Tibial nerve (tissue), 4 donors: Measurements from ENCODE around the gene SEMA3E. TPM values are rescaled to one million over a fixed set of nuclear protein-coding genes. Genes with fewer than 3 reads are reported as not detected.

Source experiments
- DNase-seq, 2 donors: peaks; one replicate each; pipeline ENCODE4 v3.0.0-alpha.2; 2019; ENCODE audit warnings: low spot score in 2 of 2
- H3K27ac ChIP-seq, 4 donors: fragments of 200-600 bp; sonication (generic) in 3 of 4; one replicate each; pipeline ENCODE4 v1.5.1; 2017 to 2019; ENCODE audit warnings: mild to moderate bottlenecking in 1 of 4
- H3K27me3 ChIP-seq, 2 donors: fragments of 200-600 bp; sonication (generic) in 1 of 2; one replicate each; pipeline versions ENCODE4 v1.5.1 to v1.6.0; 2017 to 2019
- H3K36me3 ChIP-seq, 3 donors: fragments of 200-600 bp; sonication (generic); one replicate each; pipeline ENCODE4 v1.5.1; 2018 to 2019
- H3K4me1 ChIP-seq, 4 donors: fragments of 200-600 bp; sonication (generic) in 3 of 4; one replicate each; pipeline ENCODE4 v1.5.1; 2017 to 2019
- H3K4me3 ChIP-seq, 4 donors: fragments of 200-600 bp; sonication (generic) in 3 of 4; one replicate each; pipeline ENCODE4 v1.5.1; 2017 to 2019; ENCODE audit warnings: mild to moderate bottlenecking in 1 of 4, moderate library complexity in 1 of 4
- H3K9me3 ChIP-seq, 4 donors: fragments of 200-600 bp; sonication (generic) in 3 of 4; one replicate each; pipeline ENCODE4 v1.5.1; 2017 to 2019
- EP300 ChIP-seq, 2 donors: sonication (generic); formaldehyde crosslinking; IDR thresholded peaks; one replicate each; pipeline ENCODE4 v1.6.1; 2017; ENCODE audit warnings: antibody characterized with exemption in 2 of 2, mild to moderate bottlenecking in 1 of 2
- POLR2A ChIP-seq, 2 donors: fragments of 450-650 bp; IDR thresholded peaks; one replicate each; pipeline ENCODE4 v1.6.1; 2017; ENCODE audit warnings: antibody characterized with exemption in 2 of 2, mild to moderate bottlenecking in 2 of 2, moderate library complexity in 2 of 2
- WGBS, 2 donors: methylation state at CpG; one replicate each; pipeline ENCODE4 v1.1.5; 2018; 5-methylcytosine and 5-hydroxymethylcytosine counted together
- total RNA-seq, 4 donors: library from RNA; depleted of rRNA; stranded (reverse); fragments of >200 nt; gene quantifications; one replicate each; pipeline ENCODE4 v1.1.0, GENCODE V29; 2016
- TF ChIP-seq, protein P1 (sequence below), 5 experiments: fragments of 200-600 bp in 3 of 5; fragments of 450-650 bp in 2 of 5; sonication (generic) in 3 of 5; IDR thresholded peaks; one replicate each; pipeline ENCODE4 v1.5.1; 2016 to 2019; ENCODE audit warnings: antibody characterized with exemption in 5 of 5, mild to moderate bottlenecking in 3 of 5, moderate library complexity in 2 of 5

The SEMA3E gene
- total RNA-seq, 4 donors from 2014 or later = 0.60 to 21.9 (median 2.9) TPM

DNA sequence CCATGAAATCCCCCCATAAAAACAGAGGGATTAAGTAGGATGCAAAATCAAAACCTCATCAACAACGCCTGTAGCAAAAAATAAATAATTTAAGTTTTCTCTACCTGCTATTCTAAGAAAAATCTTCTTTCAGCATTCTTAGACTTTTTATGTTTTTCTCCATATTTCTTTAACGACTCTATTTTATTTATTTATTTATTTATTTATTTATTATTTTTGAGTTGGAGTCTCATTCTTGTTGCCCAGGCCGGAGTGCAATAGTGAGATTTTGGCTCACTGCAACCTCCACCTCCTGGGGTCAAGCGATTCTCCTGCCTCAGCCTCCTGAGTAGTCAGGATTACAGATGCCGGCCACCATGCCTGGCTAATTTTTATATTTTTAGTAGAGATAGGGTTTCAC is 192.5 kb downstream of the SEMA3E start:
- DNase-seq = no peak
- TF ChIP-seq EP300 (IDR thresholded peaks at IDR 0.05) = no peak
- TF ChIP-seq POLR2A (IDR thresholded peaks at IDR 0.05) = no peak
- TF ChIP-seq, protein P1, sequence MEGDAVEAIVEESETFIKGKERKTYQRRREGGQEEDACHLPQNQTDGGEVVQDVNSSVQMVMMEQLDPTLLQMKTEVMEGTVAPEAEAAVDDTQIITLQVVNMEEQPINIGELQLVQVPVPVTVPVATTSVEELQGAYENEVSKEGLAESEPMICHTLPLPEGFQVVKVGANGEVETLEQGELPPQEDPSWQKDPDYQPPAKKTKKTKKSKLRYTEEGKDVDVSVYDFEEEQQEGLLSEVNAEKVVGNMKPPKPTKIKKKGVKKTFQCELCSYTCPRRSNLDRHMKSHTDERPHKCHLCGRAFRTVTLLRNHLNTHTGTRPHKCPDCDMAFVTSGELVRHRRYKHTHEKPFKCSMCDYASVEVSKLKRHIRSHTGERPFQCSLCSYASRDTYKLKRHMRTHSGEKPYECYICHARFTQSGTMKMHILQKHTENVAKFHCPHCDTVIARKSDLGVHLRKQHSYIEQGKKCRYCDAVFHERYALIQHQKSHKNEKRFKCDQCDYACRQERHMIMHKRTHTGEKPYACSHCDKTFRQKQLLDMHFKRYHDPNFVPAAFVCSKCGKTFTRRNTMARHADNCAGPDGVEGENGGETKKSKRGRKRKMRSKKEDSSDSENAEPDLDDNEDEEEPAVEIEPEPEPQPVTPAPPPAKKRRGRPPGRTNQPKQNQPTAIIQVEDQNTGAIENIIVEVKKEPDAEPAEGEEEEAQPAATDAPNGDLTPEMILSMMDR (IDR thresholded peaks at IDR 0.05) = no peak
- no peaks in the 10 kb centered on the region for H3K36me3 ChIP-seq
- WGBS, 2 donors = 87 to 94% methylated on average over 5 of the region's 5 CpGs
- no peak overlapping the region for H3K4me3 ChIP-seq
- H3K9me3 ChIP-seq = no peaks in the 10 kb centered on the region
- no peaks in the 10 kb centered on the region for H3K27me3 ChIP-seq
- H3K27ac ChIP-seq = no peak overlapping the region
- H3K4me1 ChIP-seq = no peaks in the 10 kb centered on the region

DNA sequence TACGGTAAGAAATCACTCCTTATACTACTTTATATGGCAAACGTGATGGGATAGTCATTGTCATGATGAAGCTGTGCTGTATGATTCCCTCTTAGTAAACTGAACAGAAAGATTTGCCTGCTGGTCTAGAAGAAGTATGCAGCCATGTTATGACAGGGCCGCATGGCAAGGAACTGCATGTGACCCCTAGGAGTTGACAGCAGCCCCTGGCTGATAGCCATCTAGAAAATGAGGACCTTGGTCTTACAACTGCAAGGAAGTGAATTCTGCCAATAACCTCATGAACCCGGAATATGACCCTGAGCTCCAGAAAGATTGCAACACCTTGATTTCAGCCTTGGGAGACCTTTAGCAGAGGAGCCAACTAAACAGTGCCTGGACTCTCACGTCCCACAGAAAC is 193.3 kb downstream of the SEMA3E start:
- H3K27me3 ChIP-seq = no peaks in the 10 kb centered on the region
- no peaks in the 10 kb centered on the region for H3K36me3 ChIP-seq
- no peak for DNase-seq
- no peaks in the 10 kb centered on the region for H3K4me1 ChIP-seq
- H3K27ac ChIP-seq = no peak overlapping the region
- H3K4me3 ChIP-seq = no peak overlapping the region
- no peaks in the 10 kb centered on the region for H3K9me3 ChIP-seq
- WGBS, 2 donors = 81 to 84% methylated on average over 5 of the region's 5 CpGs
- TF ChIP-seq EP300 (IDR thresholded peaks at IDR 0.05) (no peak), POLR2A (IDR thresholded peaks at IDR 0.05) (no peak)
- TF ChIP-seq, protein P1 (IDR thresholded peaks at IDR 0.05) = no peak

DNA sequence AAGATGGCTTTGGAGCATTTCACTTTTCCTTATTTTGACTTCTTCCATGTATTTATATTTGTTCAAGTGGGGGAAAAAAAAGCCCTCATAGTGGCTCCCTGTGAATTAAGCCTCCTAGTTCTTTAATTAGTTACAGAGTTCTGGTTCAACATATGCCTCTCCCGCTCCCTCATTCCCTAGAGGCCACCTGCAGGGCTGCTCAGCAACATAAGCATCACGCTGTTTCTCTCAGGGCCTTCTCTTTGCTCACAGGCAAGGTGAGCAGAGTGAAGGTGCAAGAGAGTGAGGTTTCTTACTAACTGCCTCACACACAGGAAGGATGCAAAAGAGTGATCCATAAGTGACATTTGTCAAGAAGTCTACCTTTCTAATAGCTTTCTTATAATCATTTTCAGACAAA is 196.7 kb downstream of the SEMA3E start:
- 59 to 75% methylated on average over 2 of the region's 2 CpGs for WGBS, 2 donors
- TF ChIP-seq, protein P1 (IDR thresholded peaks at IDR 0.05) = no peak
- TF ChIP-seq EP300 (IDR thresholded peaks at IDR 0.05) (no peak), POLR2A (IDR thresholded peaks at IDR 0.05) (no peak)
- Histone ChIP-seq H3K4me1 (no peaks in the 10 kb centered on the region), H3K9me3 (no peaks in the 10 kb centered on the region), H3K36me3 (no peaks in the 10 kb centered on the region), H3K4me3 (no peak overlapping the region), H3K27ac (no peak overlapping the region), H3K27me3 (no peaks in the 10 kb centered on the region)
- DNase-seq = no peak

DNA sequence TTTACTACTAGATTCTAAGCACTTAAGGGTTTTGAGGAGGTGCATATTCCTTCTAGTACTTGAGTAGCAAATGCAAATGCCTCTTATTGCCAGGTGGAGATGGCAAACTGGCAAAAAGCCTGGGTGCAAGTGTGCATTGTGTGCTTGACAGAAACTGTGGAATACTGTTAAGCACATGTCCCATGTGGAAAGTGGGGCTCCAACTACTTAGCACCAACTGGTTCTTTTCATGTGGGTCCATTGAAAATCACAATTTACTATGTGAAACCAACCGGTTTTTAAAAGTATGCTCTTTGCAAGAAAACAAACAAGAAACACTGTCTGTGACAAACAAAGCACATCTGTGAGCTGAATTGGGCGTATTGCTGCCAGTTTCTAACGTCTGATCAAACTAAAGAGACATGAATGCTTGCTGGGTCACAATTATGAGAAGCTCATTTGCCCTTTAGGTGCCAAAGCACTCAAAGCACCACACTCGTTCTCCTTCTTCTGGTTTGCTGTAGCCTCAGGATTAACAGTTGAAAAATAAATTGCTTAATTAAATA is 197.4 kb downstream of the SEMA3E start:
- H3K27me3 ChIP-seq = no peaks in the 10 kb centered on the region
- H3K27ac ChIP-seq = no peak overlapping the region
- WGBS, 2 donors = 43 to 44% methylated on average over 4 of the region's 4 CpGs
- H3K4me1 ChIP-seq = no peaks in the 10 kb centered on the region
- TF ChIP-seq EP300 (IDR thresholded peaks at IDR 0.05) = no peak
- no peak for TF ChIP-seq POLR2A (IDR thresholded peaks at IDR 0.05)
- TF ChIP-seq, protein P1 (IDR thresholded peaks at IDR 0.05) = no peak
- no peaks in the 10 kb centered on the region for H3K9me3 ChIP-seq
- no peak overlapping the region for H3K4me3 ChIP-seq
- no peaks in the 10 kb centered on the region for H3K36me3 ChIP-seq
- DNase-seq = no peak

DNA sequence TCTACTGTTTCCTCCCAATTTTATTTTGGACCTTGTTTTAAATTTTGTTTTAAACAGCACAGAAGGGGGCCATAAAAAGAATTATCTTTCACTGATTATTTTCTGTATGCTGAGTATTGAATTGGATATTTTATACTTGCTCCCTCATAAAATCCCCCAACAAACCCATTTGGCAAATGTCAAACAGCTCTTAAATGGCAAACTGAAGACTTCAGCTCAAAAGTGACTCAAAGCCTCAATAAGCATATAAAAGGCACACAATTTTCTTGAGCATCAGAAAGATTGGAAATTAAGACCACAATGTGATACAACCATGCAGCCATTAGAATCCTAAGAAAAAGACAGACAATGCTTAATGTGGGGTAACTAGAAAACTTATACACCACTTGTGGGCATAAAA is 199.2 kb downstream of the SEMA3E start:
- H3K36me3 ChIP-seq = no peaks in the 10 kb centered on the region
- no peak overlapping the region for H3K27ac ChIP-seq
- H3K9me3 ChIP-seq = no peaks in the 10 kb centered on the region
- TF ChIP-seq POLR2A (IDR thresholded peaks at IDR 0.05) = no peak
- TF ChIP-seq, protein P1 (IDR thresholded peaks at IDR 0.05) = no peak
- no peak for TF ChIP-seq EP300 (IDR thresholded peaks at IDR 0.05)
- no peak overlapping the region for H3K4me3 ChIP-seq
- DNase-seq = no peak
- no peaks in the 10 kb centered on the region for H3K4me1 ChIP-seq
- H3K27me3 ChIP-seq = no peaks in the 10 kb centered on the region
